GM19324 (cell line): ENCODE results near the gene AJAP1.

Source experiments
- ATAC-seq: cut with Tn5 transposase; IDR thresholded peaks from one replicate; pipeline ENCODE4 v1.9.1; 2021; ENCODE audit warnings: mild to moderate bottlenecking, moderate library complexity; ENCODE audit not compliant: unreplicated experiment, low FRiP score

AJAP1 gene

GRCh38 chr1:4760088-4760487 lies 105.7 kb downstream of the AJAP1 start:
- ATAC-seq, result no peak

GRCh38 chr1:4761324-4761723 lies 106.9 kb downstream of the AJAP1 start:
- no peak for ATAC-seq

- ATAC-seq, result no peak
Measured at GRCh38 chr1:4762146-4762545, 107.7 kb downstream of the AJAP1 start.

- no peak for ATAC-seq
Measured at GRCh38 chr1:4767308-4767707, 112.9 kb downstream of the AJAP1 start.

- no peak for ATAC-seq
Measured at GRCh38 chr1:4768553-4768952, 114.1 kb downstream of the AJAP1 start.

- ATAC-seq, result no peak
Measured at GRCh38 chr1:4769516-4770280, 115.3 kb downstream of the AJAP1 start.

- no peak for ATAC-seq
Measured at GRCh38 chr1:4770713-4771112, 116.3 kb downstream of the AJAP1 start.

- no peak for ATAC-seq
Measured at GRCh38 chr1:4771267-4771666, 116.9 kb downstream of the AJAP1 start.

- ATAC-seq, result no peak
Measured at GRCh38 chr1:4771721-4772120, 117.3 kb downstream of the AJAP1 start.

GRCh38 chr1:4772294-4773010 lies 118.0 kb downstream of the AJAP1 start:
- no peak for ATAC-seq

- no peak for ATAC-seq
Measured at GRCh38 chr1:4773226-4773625, 118.8 kb downstream of the AJAP1 start.

GRCh38 chr1:4775506-4775905 lies 121.1 kb downstream of the AJAP1 start:
- ATAC-seq, result no peak

- ATAC-seq, result no peak
Measured at GRCh38 chr1:4778056-4778455, 123.6 kb downstream of the AJAP1 start.

GRCh38 chr1:4781646-4782045 lies 127.2 kb downstream of the AJAP1 start:
- no peak for ATAC-seq

- ATAC-seq, result no peak
Measured at GRCh38 chr1:4784761-4785160, 130.4 kb downstream of the AJAP1 start.

GRCh38 chr1:4786055-4786454 lies 131.6 kb downstream of the AJAP1 start:
- ATAC-seq, result no peak

- ATAC-seq, result no peak
Measured at GRCh38 chr1:4787551-4787950, 133.1 kb downstream of the AJAP1 start.

GRCh38 chr1:4792565-4792964 lies 138.2 kb downstream of the AJAP1 start:
- no peak for ATAC-seq

- ATAC-seq, result no peak
Measured at GRCh38 chr1:4794020-4794780, 139.8 kb downstream of the AJAP1 start.

GRCh38 chr1:4796161-4797015 lies 142.0 kb downstream of the AJAP1 start:
- ATAC-seq, result peak; percentile 65
